Measurements from ENCODE around the gene NLE1.

GRCh38 chr17:35080536-35080935 is 61.6 kb downstream of the NLE1 start:
- TF ChIP-seq REST (IDR thresholded peaks at IDR 0.05; ENCODE audit: low read depth, low read length) (no peak), ZBTB33 (IDR thresholded peaks at IDR 0.05; ENCODE audit: borderline replicate concordance, low read depth) (no peak), CTCF (IDR thresholded peaks at IDR 0.05) (no peak), NRF1 (IDR thresholded peaks at IDR 0.05; ENCODE audit: low read depth, low read length) (no peak), MAX (IDR thresholded peaks at IDR 0.05; ENCODE audit: low read depth) (no peak), EP300 (IDR thresholded peaks at IDR 0.05; ENCODE audit: borderline replicate concordance in 1 of 2, low read depth in 1 of 2, low read length in 1 of 2) (no peak), SMC3 (IDR thresholded peaks at IDR 0.05; ENCODE audit: low read depth, low read length) (no peak), PBX3 (IDR thresholded peaks at IDR 0.05) (no peak), USF1 (IDR thresholded peaks at IDR 0.05; ENCODE audit: borderline replicate concordance, low read depth) (no peak)

Measured in SK-N-SH (cell line).